H9 (cell line): ENCODE data around the gene UCKL1. TPM values are rescaled to one million over a fixed set of nuclear protein-coding genes. Genes with fewer than 3 reads are reported as not detected.

ENCODE experiments used
- DNase-seq: peaks from one replicate; pipeline ENCODE4 v3.0.0-alpha.2; 2017
- H2AFZ ChIP-seq: one replicate; pipeline ENCODE4 v1.6.1; 2013; ENCODE audit warnings: mild to moderate bottlenecking, low read length, control low read depth, moderate library complexity
- H2AK5ac ChIP-seq: 2 replicates; pipeline ENCODE4 v1.6.1; 2013; ENCODE audit warnings: low read length, control low read depth, mixed read lengths; ENCODE audit not compliant: insufficient read length
- H2BK120ac ChIP-seq: one replicate; pipeline ENCODE4 v1.6.1; 2013; ENCODE audit warnings: low read depth, mild to moderate bottlenecking, low read length, control low read depth, inconsistent platforms; ENCODE audit not compliant: poor library complexity, severe bottlenecking
- H2BK12ac ChIP-seq: 2 replicates; pipeline ENCODE4 v1.6.1; 2013; ENCODE audit warnings: low read length, control low read depth, mixed read lengths, low read depth; ENCODE audit not compliant: insufficient read length
- H2BK15ac ChIP-seq: 2 replicates; pipeline ENCODE4 v1.6.1; 2013; ENCODE audit warnings: low read depth, low read length, control low read depth
- H2BK20ac ChIP-seq: one replicate; pipeline ENCODE4 v1.6.1; 2013; ENCODE audit warnings: low read depth, mild to moderate bottlenecking, low read length, control low read depth, inconsistent platforms; ENCODE audit not compliant: poor library complexity, severe bottlenecking
- H2BK5ac ChIP-seq: 2 replicates; pipeline ENCODE4 v1.6.1; 2013; ENCODE audit warnings: low read length, control low read depth, mixed read lengths; ENCODE audit not compliant: insufficient read length
- H3K14ac ChIP-seq: 2 replicates; pipeline ENCODE4 v1.6.1; 2013; ENCODE audit warnings: low read length, control low read depth; ENCODE audit not compliant: insufficient read depth
- H3K18ac ChIP-seq: 2 replicates; pipeline ENCODE4 v1.6.1; 2013; ENCODE audit warnings: low read depth, mild to moderate bottlenecking, mixed read lengths, low read length, control low read depth; ENCODE audit not compliant: insufficient read length
- H3K23ac ChIP-seq: 2 replicates; pipeline ENCODE4 v1.6.1; 2013; ENCODE audit warnings: low read length, control low read depth, mixed read lengths, low read depth; ENCODE audit not compliant: insufficient read length
- H3K23me2 ChIP-seq: 2 replicates; pipeline ENCODE4 v1.6.1; 2013; ENCODE audit warnings: low read depth, mild to moderate bottlenecking, mixed read lengths, low read length, control low read depth; ENCODE audit not compliant: insufficient read length, poor library complexity, severe bottlenecking
- H3K27ac ChIP-seq: 2 replicates; pipeline ENCODE4 v1.5.1; 2013; ENCODE audit warnings: low read length, control low read depth, mixed read lengths, low read depth; ENCODE audit not compliant: insufficient read length
- H3K27me3 ChIP-seq: 2 replicates; pipeline ENCODE4 v1.6.1; 2013; ENCODE audit warnings: low read length, control low read depth, inconsistent platforms; ENCODE audit not compliant: insufficient read depth
- H3K4ac ChIP-seq: 2 replicates; pipeline ENCODE4 v1.6.1; 2013; ENCODE audit warnings: low read depth, mild to moderate bottlenecking, control low read depth, inconsistent platforms, low read length, moderate library complexity
- H3K4me1 ChIP-seq: 2 replicates; pipeline ENCODE4 v1.6.1; 2013; ENCODE audit warnings: low read length, control low read depth, inconsistent platforms; ENCODE audit not compliant: insufficient read depth
- H3K4me2 ChIP-seq: 2 replicates; pipeline ENCODE4 v1.6.1; 2013; ENCODE audit warnings: low read length, control low read depth, mixed read lengths; ENCODE audit not compliant: insufficient read length, insufficient read depth
- H3K56ac ChIP-seq: 2 replicates; pipeline ENCODE4 v1.6.1; 2013; ENCODE audit warnings: low read depth, mild to moderate bottlenecking, mixed read lengths, low read length, control low read depth; ENCODE audit not compliant: insufficient read length
- H3K79me1 ChIP-seq: 2 replicates; pipeline ENCODE4 v1.6.1; 2013; ENCODE audit warnings: low read depth, mild to moderate bottlenecking, moderate library complexity, low read length, control low read depth, inconsistent platforms; ENCODE audit not compliant: insufficient read depth, poor library complexity, severe bottlenecking
- H3K79me2 ChIP-seq: 2 replicates; pipeline ENCODE4 v1.6.1; 2013; ENCODE audit warnings: low read length, control low read depth, inconsistent platforms; ENCODE audit not compliant: insufficient read depth
- H3K9ac ChIP-seq: 2 replicates; pipeline ENCODE4 v1.6.1; 2013; ENCODE audit warnings: low read length, control low read depth, mixed read lengths; ENCODE audit not compliant: insufficient read length; ENCODE audit errors: extremely low read depth
- H3K9me3 ChIP-seq: one replicate; pipeline ENCODE4 v1.6.1; 2013; ENCODE audit warnings: low read depth, low read length, inconsistent platforms; ENCODE audit not compliant: control insufficient read depth
- H3T11ph ChIP-seq: one replicate; pipeline ENCODE4 v1.6.1; 2013; ENCODE audit warnings: mild to moderate bottlenecking, low read length, control low read depth, inconsistent platforms
- H4K20me1 ChIP-seq: one replicate; pipeline ENCODE4 v1.6.1; 2013; ENCODE audit not compliant: control insufficient read depth, insufficient read length, insufficient read depth
- H4K5ac ChIP-seq: 2 replicates; pipeline ENCODE4 v1.6.1; 2013; ENCODE audit warnings: low read depth, mild to moderate bottlenecking, mixed read lengths, low read length, control low read depth; ENCODE audit not compliant: insufficient read length
- H4K8ac ChIP-seq: replicated peaks from 2 replicates; pipeline ENCODE4 v1.6.1; 2013; ENCODE audit warnings: low read length, control low read depth, mixed read lengths, low read depth; ENCODE audit not compliant: insufficient read length
- H4K91ac ChIP-seq: 2 replicates; pipeline ENCODE4 v1.6.1; 2013; ENCODE audit warnings: low read depth, mild to moderate bottlenecking, moderate library complexity, mixed read lengths, low read length, control low read depth; ENCODE audit not compliant: insufficient read length
- H3K27ac Mint-ChIP-seq, 3 experiments: 2 replicates in 2 of 3; 3 replicates in 1 of 3; pipeline ENCODE4 v1.8.0; 2020 to 2021; ENCODE audit warnings: mixed read lengths in 3 of 3, mild to moderate bottlenecking in 1 of 3, moderate library complexity in 1 of 3
- H3K27me3 Mint-ChIP-seq: 2 replicates; pipeline ENCODE4 v1.8.0; 2021; ENCODE audit warnings: low read depth, mild to moderate bottlenecking, moderate library complexity, mixed read lengths
- H3K36me3 Mint-ChIP-seq, 3 experiments: 2 replicates in 2 of 3; 3 replicates in 1 of 3; pipeline ENCODE4 v1.8.0; 2020 to 2021; ENCODE audit warnings: low read depth in 3 of 3, mixed read lengths in 3 of 3; ENCODE audit not compliant: insufficient read depth in 1 of 3
- H3K4me1 Mint-ChIP-seq, 2 experiments: 2 replicates each; pipeline ENCODE4 v1.8.0; 2020; ENCODE audit warnings: mixed read lengths in 2 of 2
- H3K4me3 Mint-ChIP-seq, 2 experiments: 2 replicates in 1 of 2; 3 replicates in 1 of 2; pipeline ENCODE4 v1.8.0; 2020 to 2021; ENCODE audit warnings: mild to moderate bottlenecking in 2 of 2, mixed read lengths in 2 of 2, moderate library complexity in 1 of 2
- H3K9me3 Mint-ChIP-seq, 2 experiments: 2 replicates in 1 of 2; 3 replicates in 1 of 2; pipeline ENCODE4 v1.8.0; 2020; ENCODE audit warnings: mild to moderate bottlenecking in 2 of 2, mixed read lengths in 2 of 2, moderate library complexity in 1 of 2
- CTCF ChIP-seq: fragments of 200-600 bp; sonication (generic); conservative IDR thresholded peaks from 3 replicates; pipeline ENCODE4 v1.8.0; 2021; ENCODE audit warnings: antibody characterized with exemption, mild to moderate bottlenecking
- WGBS: extraction: QIAGEN DNeasy Blood & Tissue Kit; methylation state at CpG from one replicate; pipeline ENCODE4 v1.1.7; 2013; ENCODE audit warnings: missing lambda C conversion rate, low lambda C conversion rate, mixed read lengths; ENCODE audit not compliant: insufficient read length; ENCODE audit errors: extremely low coverage; 5-methylcytosine and 5-hydroxymethylcytosine counted together
- total RNA-seq: library from RNA; stranded (reverse); gene quantifications from 2 replicates; pipeline ENCODE4 v1.2.1, GENCODE V29; 2021

Gene UCKL1
- total RNA-seq, 1 experiment from 2014 or later: 40.9 TPM

GRCh38 chr20:63978319-63979228 is 22.4 kb upstream of the UCKL1 start:
- Histone ChIP-seq H3K23ac (no peak overlapping the region), H3K4me2 (peak overlapping the region; percentile 67), H4K20me1 (no peaks in the 10 kb centered on the region), H3K79me2 (peaks cover 4% of the 10 kb centered on the region; the same call in 1 of the 2 replicates), H3K4me1 (peaks cover 3% of the 10 kb centered on the region; the same call in 1 of the 2 replicates), H2BK20ac (no peak overlapping the region), H3K9me3 (no peaks in the 10 kb centered on the region), H2BK120ac (no peak overlapping the region), H2BK12ac (no peak overlapping the region), H2AFZ (no peak overlapping the region), H3K56ac (no peak overlapping the region), H3K4ac (no peak overlapping the region), H2BK5ac (no peak overlapping the region), H3K27ac (no peak overlapping the region), H3K27me3 (no peaks in the 10 kb centered on the region), H3T11ph (no peak overlapping the region), H2AK5ac (no peak overlapping the region), H2BK15ac (no peak overlapping the region), H4K91ac (no peak overlapping the region), H4K5ac (no peak overlapping the region), H3K9ac (peak overlapping the region; percentile 41), H3K23me2 (peaks cover 13% of the 10 kb centered on the region), H3K14ac (peak overlapping the region; percentile 6; the same call in 1 of the 2 replicates), H3K18ac (no peak overlapping the region), H4K8ac (no peak overlapping the region), H3K79me1 (peaks cover 6% of the 10 kb centered on the region)
- WGBS: no CpG with 5 or more reads among the region's 52 CpGs
- peak overlapping the region; percentile 72 to 86 for H3K4me3 Mint-ChIP-seq
- peak; percentile 85 for DNase-seq
- H3K4me1 Mint-ChIP-seq: peaks cover 29 to 30% of the 10 kb centered on the region in 2 experiments
- H3K27ac Mint-ChIP-seq: peak overlapping the region in 1 of 3 experiments; percentile 80; a peak in 1 of 7 replicates
- peaks cover 1% of the 10 kb centered on the region; the same call in 1 of the 2 replicates for H3K27me3 Mint-ChIP-seq
- TF ChIP-seq CTCF: no peak
- no peaks in the 10 kb centered on the region for H3K9me3 Mint-ChIP-seq
- peaks cover 10 to 20% (median 14%) of the 10 kb centered on the region in 3 experiments for H3K36me3 Mint-ChIP-seq
